CD4-positive, alpha-beta T cell treated with Interleukin-17A for 1 hour (primary cell): ENCODE results near the gene FXR1.

ENCODE experiments used
- DNase-seq: peaks from one replicate; pipeline ENCODE4 v3.0.0-alpha.2; 2020

FXR1 gene

GRCh38 chr3:181009225-181009624 is 96.8 kb downstream of the FXR1 start:
- no peak for DNase-seq

- DNase-seq = no peak
Observed at GRCh38 chr3:181017690-181018089, 105.2 kb downstream of the FXR1 start.

GRCh38 chr3:181025204-181025603 is 112.7 kb downstream of the FXR1 start:
- DNase-seq = no peak

DNA sequence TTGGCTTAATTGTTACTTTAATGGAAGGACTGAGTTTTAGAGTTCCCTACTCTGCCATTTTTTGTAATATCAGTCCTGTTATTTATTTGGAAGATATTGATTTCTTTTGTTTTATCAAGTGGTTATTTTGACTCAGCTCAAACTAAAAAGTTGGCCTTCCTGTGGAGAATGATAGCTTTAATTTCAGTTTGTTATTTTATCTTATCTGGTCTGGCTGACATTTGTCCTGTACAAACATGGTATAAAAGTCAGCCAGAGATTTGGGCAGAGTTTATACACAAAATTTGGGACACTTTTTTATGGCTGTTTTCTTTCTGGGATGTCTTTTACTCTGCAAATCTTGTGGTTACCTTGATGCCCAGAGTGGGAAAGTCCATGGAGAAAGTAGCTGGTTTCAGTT is 118.5 kb downstream of the FXR1 start:
- DNase-seq = no peak
